Lower lobe of right lung (tissue), 2 donors: Measurements from ENCODE around the gene TOP2B. TPM values are rescaled to one million over a fixed set of nuclear protein-coding genes. Genes with fewer than 3 reads are reported as not detected.
A peak's percentile ranks its signal among the peaks of the same experiment; 100 is the strongest.

ENCODE experiments used
- ATAC-seq, 2 donors: fragments of 200-7000 bp; cut with Tn5 transposase; one replicate each; pipeline ENCODE4 v1.9.1; 2020 to 2022; ENCODE audit warnings: mild to moderate bottlenecking in 2 of 2, moderate library complexity in 2 of 2
- DNase-seq: peaks from one replicate; pipeline ENCODE4 v3.0.0-alpha.2; 2020
- H3K27ac ChIP-seq: fragments of 200-600 bp; one replicate; pipeline ENCODE4 v1.8.0; 2022
- H3K27me3 ChIP-seq: fragments of 200-600 bp; one replicate; pipeline ENCODE4 v1.8.0; 2022; ENCODE audit warnings: low read depth
- H3K36me3 ChIP-seq: fragments of 200-600 bp; one replicate; pipeline ENCODE4 v1.8.0; 2022; ENCODE audit warnings: mild to moderate bottlenecking
- H3K4me1 ChIP-seq: fragments of 200-600 bp; one replicate; pipeline ENCODE4 v1.8.0; 2022
- H3K4me3 ChIP-seq: fragments of 200-600 bp; one replicate; pipeline ENCODE4 v1.8.0; 2022; ENCODE audit warnings: mild to moderate bottlenecking
- H3K9me3 ChIP-seq: fragments of 200-600 bp; one replicate; pipeline ENCODE4 v1.8.0; 2022
- CTCF ChIP-seq: fragments of 200-600 bp; IDR thresholded peaks from one replicate; pipeline ENCODE4 v1.8.0; 2022; ENCODE audit warnings: antibody characterized with exemption, mild to moderate bottlenecking
- intact Hi-C: fragments of 100-400 bp; cut with DNase I; formaldehyde crosslinking; loops from one replicate; pipeline ENCODE4 v1.11.0; 2022
- total RNA-seq: library from RNA; stranded (reverse); fragmentation: NEBNext Ultra II Directional; extraction: Animal tissue kit (Norgen Biotek cat#: 25700); gene quantifications from one replicate; pipeline ENCODE4 v1.2.1, GENCODE V29; 2021
- donor health status: DM: no; HTN: yes; CAD: no; lungs with severe emphysema.

Gene TOP2B
- total RNA-seq, 1 donor from 2014 or later, result 92.1 TPM

- no peak for TF ChIP-seq CTCF
- ATAC-seq (peak; percentile 86 to 88), DNase-seq (no peak)
- Histone ChIP-seq H3K9me3 (no peaks in the 10 kb centered on the region), H3K27me3 (no peaks in the 10 kb centered on the region), H3K4me3 (no peak overlapping the region), H3K4me1 (peaks cover 10% of the 10 kb centered on the region), H3K27ac (peak overlapping the region; percentile 24), H3K36me3 (peaks cover 81% of the 10 kb centered on the region)
- intact Hi-C loops, result no loop called here
Measured at GRCh38 chr3:25604107-25604805, 60.5 kb downstream of the TOP2B start.

DNA sequence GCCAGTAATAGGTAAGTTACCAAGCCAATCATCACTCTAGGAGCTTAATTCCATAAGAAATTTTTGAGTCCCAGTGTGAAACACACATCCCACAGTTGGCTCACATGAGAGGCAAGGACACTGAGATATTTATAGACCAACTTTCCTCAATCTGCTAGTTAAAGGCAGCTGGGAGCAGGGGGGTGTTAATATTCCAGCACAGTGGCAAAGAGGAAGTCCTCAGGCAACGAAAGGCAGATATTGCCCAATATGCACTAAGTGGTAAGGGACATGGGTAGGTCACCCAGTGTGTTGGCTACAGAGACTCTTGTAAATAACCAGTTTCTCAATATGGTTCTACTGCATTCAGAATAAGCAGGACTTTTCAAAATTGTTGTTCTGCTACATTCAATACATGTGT lies 61.0 kb downstream of the TOP2B start:
- Histone ChIP-seq H3K4me3 (no peak overlapping the region), H3K27ac (peak overlapping the region; percentile 24), H3K4me1 (peaks cover 10% of the 10 kb centered on the region), H3K36me3 (peaks cover 81% of the 10 kb centered on the region), H3K9me3 (no peaks in the 10 kb centered on the region), H3K27me3 (no peaks in the 10 kb centered on the region)
- no peak for TF ChIP-seq CTCF
- intact Hi-C loops, result no loop called here
- peak; percentile 95 to 97 for ATAC-seq
- DNase-seq, result no peak

GRCh38 chr3:25597535-25598101 lies 67.1 kb downstream of the TOP2B start:
- Histone ChIP-seq H3K4me3 (no peak overlapping the region), H3K36me3 (peaks cover 65% of the 10 kb centered on the region), H3K27me3 (no peaks in the 10 kb centered on the region), H3K9me3 (no peaks in the 10 kb centered on the region), H3K27ac (peak overlapping the region; percentile 8), H3K4me1 (peaks cover 20% of the 10 kb centered on the region)
- DNase-seq, result no peak
- no peak for ATAC-seq
- intact Hi-C loops, result loop anchor here (5.0 to 10.0 kb wide), 2 partner anchors 640 to 823 kb away; no protein-coding TSS in a partner anchor
- no peak for TF ChIP-seq CTCF

DNA sequence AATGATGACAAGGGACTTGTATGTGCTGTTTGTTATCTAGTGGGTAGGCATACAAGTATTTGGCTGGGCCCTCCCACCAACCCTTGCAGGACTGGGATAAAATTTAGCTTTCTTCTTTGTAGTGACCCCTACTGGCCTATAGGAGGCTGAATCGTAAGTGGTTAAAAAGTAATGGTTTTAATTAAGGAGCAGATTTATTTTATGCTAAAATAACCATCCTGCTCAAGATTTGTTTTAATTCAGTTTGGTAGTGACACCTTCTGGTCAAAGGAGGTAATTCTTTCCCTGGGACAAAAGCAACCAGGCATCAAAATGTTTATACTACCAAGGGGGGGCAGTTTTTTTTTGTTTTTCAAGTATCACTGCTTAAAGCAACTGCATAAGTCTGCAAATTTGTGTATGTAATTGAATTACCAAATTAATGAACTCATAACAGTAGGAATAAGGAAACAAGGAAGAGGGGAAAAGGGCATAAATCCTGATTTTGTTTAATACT lies 70.7 kb downstream of the TOP2B start:
- DNase-seq (no peak), ATAC-seq (peak; percentile 52 to 58)
- H3K4me1 ChIP-seq, result peaks cover 23% of the 10 kb centered on the region
- no peak overlapping the region for H3K27ac ChIP-seq
- no peaks in the 10 kb centered on the region for H3K27me3 ChIP-seq
- H3K9me3 ChIP-seq, result no peaks in the 10 kb centered on the region
- intact Hi-C loops, result loop anchor here (10.0 kb wide), 1 partner anchor 819 kb away; no protein-coding TSS in a partner anchor
- H3K4me3 ChIP-seq, result no peak overlapping the region
- peak; percentile 80 for TF ChIP-seq CTCF
- peaks cover 31% of the 10 kb centered on the region for H3K36me3 ChIP-seq

GRCh38 chr3:25593001-25593400 lies 71.7 kb downstream of the TOP2B start:
- no peak overlapping the region for H3K27ac ChIP-seq
- DNase-seq (no peak), ATAC-seq (no peak)
- no peaks in the 10 kb centered on the region for H3K27me3 ChIP-seq
- H3K36me3 ChIP-seq, result peaks cover 20% of the 10 kb centered on the region
- intact Hi-C loops, result loop anchor here (10.0 kb wide), 1 partner anchor 818 kb away; no protein-coding TSS in a partner anchor
- no peaks in the 10 kb centered on the region for H3K9me3 ChIP-seq
- TF ChIP-seq CTCF, result no peak
- no peak overlapping the region for H3K4me3 ChIP-seq
- peaks cover 23% of the 10 kb centered on the region for H3K4me1 ChIP-seq
